Esophagus squamous epithelium (tissue), 4 donors: ENCODE results near the gene MDFIC.

Experiments used
- POLR2A ChIP-seq, 4 donors: fragments of 450-650 bp; IDR thresholded peaks; one replicate each; pipeline ENCODE4 v1.6.1; 2017; ENCODE audit warnings: antibody characterized with exemption in 4 of 4, mild to moderate bottlenecking in 4 of 4, moderate library complexity in 3 of 4
- TF ChIP-seq, protein P1 (sequence below), 6 experiments: fragments of 450-650 bp in 4 of 6; fragments of 200-600 bp in 2 of 6; sonication (generic) in 2 of 6; IDR thresholded peaks; one replicate each; pipeline ENCODE4 v1.5.1; 2016 to 2019; ENCODE audit warnings: antibody characterized with exemption in 6 of 6, mild to moderate bottlenecking in 4 of 6, moderate library complexity in 4 of 6

- TF ChIP-seq, protein P1, sequence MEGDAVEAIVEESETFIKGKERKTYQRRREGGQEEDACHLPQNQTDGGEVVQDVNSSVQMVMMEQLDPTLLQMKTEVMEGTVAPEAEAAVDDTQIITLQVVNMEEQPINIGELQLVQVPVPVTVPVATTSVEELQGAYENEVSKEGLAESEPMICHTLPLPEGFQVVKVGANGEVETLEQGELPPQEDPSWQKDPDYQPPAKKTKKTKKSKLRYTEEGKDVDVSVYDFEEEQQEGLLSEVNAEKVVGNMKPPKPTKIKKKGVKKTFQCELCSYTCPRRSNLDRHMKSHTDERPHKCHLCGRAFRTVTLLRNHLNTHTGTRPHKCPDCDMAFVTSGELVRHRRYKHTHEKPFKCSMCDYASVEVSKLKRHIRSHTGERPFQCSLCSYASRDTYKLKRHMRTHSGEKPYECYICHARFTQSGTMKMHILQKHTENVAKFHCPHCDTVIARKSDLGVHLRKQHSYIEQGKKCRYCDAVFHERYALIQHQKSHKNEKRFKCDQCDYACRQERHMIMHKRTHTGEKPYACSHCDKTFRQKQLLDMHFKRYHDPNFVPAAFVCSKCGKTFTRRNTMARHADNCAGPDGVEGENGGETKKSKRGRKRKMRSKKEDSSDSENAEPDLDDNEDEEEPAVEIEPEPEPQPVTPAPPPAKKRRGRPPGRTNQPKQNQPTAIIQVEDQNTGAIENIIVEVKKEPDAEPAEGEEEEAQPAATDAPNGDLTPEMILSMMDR (IDR thresholded peaks at IDR 0.05), result no peak
- no peak for TF ChIP-seq POLR2A (IDR thresholded peaks at IDR 0.05)
Measured at GRCh38 chr7:114988755-114989375, 67.0 kb downstream of the MDFIC start.
